ENCODE measurements around the gene HOXA10.

HOXA10 gene

GRCh38 chr7:27151931-27152815 lies 21.9 kb downstream of the HOXA10 start, which contains the start of gene HOXA3:
Gene HOXA3 (minus strand): TSS chr7:27152583. CDS start chr7:27110640, 41,943 bp downstream.
- TF ChIP-seq TAF1 (IDR thresholded peaks at IDR 0.05; ENCODE audit: borderline replicate concordance, insufficient read depth, low read length) (no peak), FOXP2 (optimal IDR thresholded peaks at IDR 0.05; ENCODE audit: borderline replicate concordance, extremely low read depth, extremely low read length, insufficient read depth) (no peak), POLR2AphosphoS5 (IDR thresholded peaks at IDR 0.05; ENCODE audit: low read depth, low read length) (no peak), REST (IDR thresholded peaks at IDR 0.05; ENCODE audit: insufficient read depth in 1 of 2, low read depth in 2 of 2, low read length in 2 of 2) (no peak), SIN3A (IDR thresholded peaks at IDR 0.05; ENCODE audit: borderline replicate concordance, insufficient read depth, low read length) (no peak)

- TF ChIP-seq POLR2AphosphoS5 (IDR thresholded peaks at IDR 0.05; ENCODE audit: low read depth, low read length) (no peak), REST (IDR thresholded peaks at IDR 0.05; ENCODE audit: insufficient read depth in 1 of 2, low read depth in 2 of 2, low read length in 2 of 2) (no peak), FOXP2 (optimal IDR thresholded peaks at IDR 0.05; ENCODE audit: borderline replicate concordance, extremely low read depth, extremely low read length, insufficient read depth) (no peak), SIN3A (IDR thresholded peaks at IDR 0.05; ENCODE audit: borderline replicate concordance, insufficient read depth, low read length) (no peak), TAF1 (IDR thresholded peaks at IDR 0.05; ENCODE audit: borderline replicate concordance, insufficient read depth, low read length) (no peak)
Measured at GRCh38 chr7:27151341-27151930, 22.7 kb downstream of the HOXA10 start.

GRCh38 chr7:27150568-27151340 lies 23.4 kb downstream of the HOXA10 start:
- TF ChIP-seq POLR2AphosphoS5 (IDR thresholded peaks at IDR 0.05; ENCODE audit: low read depth, low read length) (no peak), FOXP2 (optimal IDR thresholded peaks at IDR 0.05; ENCODE audit: borderline replicate concordance, extremely low read depth, extremely low read length, insufficient read depth) (peak; percentile 60), SIN3A (IDR thresholded peaks at IDR 0.05; ENCODE audit: borderline replicate concordance, insufficient read depth, low read length) (no peak), REST (IDR thresholded peaks at IDR 0.05; ENCODE audit: insufficient read depth in 1 of 2, low read depth in 2 of 2, low read length in 2 of 2) (0 out of 4 replicates have a peak, but pooled peaks of 1 of the 2 experiments have one; percentile 28)

- TF ChIP-seq POLR2AphosphoS5 (IDR thresholded peaks at IDR 0.05; ENCODE audit: low read depth, low read length): no peak
- TF ChIP-seq FOXP2 (optimal IDR thresholded peaks at IDR 0.05; ENCODE audit: borderline replicate concordance, extremely low read depth, extremely low read length, insufficient read depth): no peak
- no peak for TF ChIP-seq TAF1 (IDR thresholded peaks at IDR 0.05; ENCODE audit: borderline replicate concordance, insufficient read depth, low read length)
Measured at GRCh38 chr7:27149842-27150567, 24.1 kb downstream of the HOXA10 start.
